T-helper 2 cell treated with Interferon-gamma antibody and Interleukin-4, amounts not matched to agents 100 ng/mL and 5 ng/mL, for 36 hours (primary cell): Measurements from ENCODE around the gene DNAJC4. TPM values are rescaled to one million over a fixed set of nuclear protein-coding genes. Genes with fewer than 3 reads are reported as not detected.

Experiments used
- intact Hi-C: fragments of 100-400 bp; cut with micrococcal nuclease; formaldehyde crosslinking; loops from one replicate; pipeline ENCODE4 v1.15.1; 2023
- total RNA-seq: library from RNA; stranded (reverse); gene quantifications from 2 replicates; pipeline ENCODE4 v1.2.3, GENCODE V29; 2022

Gene DNAJC4
- total RNA-seq, 1 donor from 2014 or later, result 29.9 TPM

- intact Hi-C loops, result loop anchor here (5.0 to 10.0 kb wide), 2 partner anchors 36 to 501 kb away; partner anchors contain the start of genes FERMT3 and RASGRP2
Observed at GRCh38 chr11:64243236-64243854, 13.0 kb downstream of the DNAJC4 start.

- intact Hi-C loops, result loop anchor here (5.0 to 10.0 kb wide), 2 partner anchors 37 to 501 kb away; partner anchors contain the start of genes FERMT3 and RASGRP2
Observed at GRCh38 chr11:64244107-64244506, 13.8 kb downstream of the DNAJC4 start.

- intact Hi-C loops, result loop anchor here (5.0 to 10.0 kb wide), 2 partner anchors 38 to 500 kb away; partner anchors contain the start of genes FERMT3 and RASGRP2
Observed at GRCh38 chr11:64244966-64245365, 14.6 kb downstream of the DNAJC4 start.

- intact Hi-C loops, result loop anchor here (10.0 kb wide), 1 partner anchor 499 kb away; the partner anchor contains the start of gene RASGRP2
Observed at GRCh38 chr11:64245401-64245796, 15.1 kb downstream of the DNAJC4 start.

- intact Hi-C loops, result loop anchor here (10.0 kb wide), 1 partner anchor 499 kb away; the partner anchor contains the start of gene RASGRP2
Observed at GRCh38 chr11:64245797-64246620, 15.7 kb downstream of the DNAJC4 start.

- intact Hi-C loops, result loop anchor here (10.0 kb wide), 1 partner anchor 498 kb away; the partner anchor contains the start of gene RASGRP2
Observed at GRCh38 chr11:64246621-64246870, 16.2 kb downstream of the DNAJC4 start.

GRCh38 chr11:64246871-64247728 lies 16.8 kb downstream of the DNAJC4 start, which contains the start of gene PPP1R14B:
Gene PPP1R14B, minus strand, starts transcription at chr11:64246943. Its CDS starts 270 bp downstream, at chr11:64246673.
- intact Hi-C loops, result loop anchor here (1.0 to 10.0 kb wide), 2 partner anchors 58 to 498 kb away; partner anchors contain the start of genes ESRRA and RASGRP2

GRCh38 chr11:64247729-64248531 lies 17.6 kb downstream of the DNAJC4 start:
- intact Hi-C loops, result loop anchor here (1.0 to 10.0 kb wide), 2 partner anchors 57 to 497 kb away; partner anchors contain the start of genes ESRRA and RASGRP2

GRCh38 chr11:64248578-64248977 lies 18.2 kb downstream of the DNAJC4 start:
- intact Hi-C loops, result loop anchor here (10.0 kb wide), 1 partner anchor 496 kb away; the partner anchor contains the start of gene RASGRP2

- intact Hi-C loops, result loop anchor here (10.0 kb wide), 1 partner anchor 496 kb away; the partner anchor contains the start of gene RASGRP2
Observed at GRCh38 chr11:64249038-64249437, 18.7 kb downstream of the DNAJC4 start.

- intact Hi-C loops, result loop anchor here (10.0 kb wide), 1 partner anchor 495 kb away; the partner anchor contains the start of gene RASGRP2
Observed at GRCh38 chr11:64249563-64250414, 19.4 kb downstream of the DNAJC4 start.

- intact Hi-C loops, result loop anchor here (1.0 kb wide), 2 partner anchors 19 to 43 kb away; no protein-coding TSS in a partner anchor
Observed at GRCh38 chr11:64250415-64251015, 20.2 kb downstream of the DNAJC4 start.

- intact Hi-C loops, result loop anchor here (1.0 kb wide), 2 partner anchors 18 to 44 kb away; no protein-coding TSS in a partner anchor
Observed at GRCh38 chr11:64251016-64251752, 20.8 kb downstream of the DNAJC4 start, which contains the start of gene PLCB3. Gene PLCB3, plus strand, starts transcription at chr11:64251530. Its CDS starts 120 bp downstream, at chr11:64251650.

GRCh38 chr11:64251753-64252002 lies 21.3 kb downstream of the DNAJC4 start:
- intact Hi-C loops, result loop anchor here (1.0 kb wide), 2 partner anchors 18 to 44 kb away; no protein-coding TSS in a partner anchor

- intact Hi-C loops, result no loop called here
Observed at GRCh38 chr11:64252003-64252872, 21.9 kb downstream of the DNAJC4 start.

- intact Hi-C loops, result no loop called here
Observed at GRCh38 chr11:64253043-64253442, 22.7 kb downstream of the DNAJC4 start.

GRCh38 chr11:64253481-64253880 lies 23.1 kb downstream of the DNAJC4 start:
- intact Hi-C loops, result no loop called here
